Pericardium fibroblast (primary cell): Measurements from ENCODE around the gene CLEC12A. TPM values are rescaled to one million over a fixed set of nuclear protein-coding genes. Genes with fewer than 3 reads are reported as not detected.

Experiments used
- total RNA-seq: library from RNA; depleted of rRNA; stranded (reverse); fragments of >200 nt; gene quantifications from 2 replicates; pipeline ENCODE4 v1.2.3, GENCODE V29; 2015

Gene CLEC12A
- not detected in 2 replicates for total RNA-seq

DNA sequence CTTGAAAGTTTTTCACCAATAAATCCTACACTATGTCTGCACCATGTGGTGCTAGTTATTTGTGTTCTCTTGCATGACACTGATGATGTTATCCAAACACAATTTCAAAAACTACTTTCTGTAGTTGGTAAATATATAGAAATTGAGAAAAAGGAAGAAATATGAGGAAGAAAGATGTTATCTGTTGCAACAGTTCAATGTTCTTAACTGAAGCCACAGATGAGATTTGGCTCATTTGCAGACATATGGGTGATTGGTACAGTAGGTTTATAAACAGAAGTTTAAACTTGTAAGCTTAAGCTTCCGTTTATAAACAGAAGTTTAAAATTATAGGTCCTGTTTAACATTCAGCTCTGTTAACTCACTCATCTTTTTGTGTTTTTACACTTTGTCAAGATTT, at the start of gene CLEC12A:
Gene CLEC12A, plus strand, starts transcription at position 229 of the 400 bp plus-strand sequence. CDS start 188 bp downstream, outside the sequence.

DNA sequence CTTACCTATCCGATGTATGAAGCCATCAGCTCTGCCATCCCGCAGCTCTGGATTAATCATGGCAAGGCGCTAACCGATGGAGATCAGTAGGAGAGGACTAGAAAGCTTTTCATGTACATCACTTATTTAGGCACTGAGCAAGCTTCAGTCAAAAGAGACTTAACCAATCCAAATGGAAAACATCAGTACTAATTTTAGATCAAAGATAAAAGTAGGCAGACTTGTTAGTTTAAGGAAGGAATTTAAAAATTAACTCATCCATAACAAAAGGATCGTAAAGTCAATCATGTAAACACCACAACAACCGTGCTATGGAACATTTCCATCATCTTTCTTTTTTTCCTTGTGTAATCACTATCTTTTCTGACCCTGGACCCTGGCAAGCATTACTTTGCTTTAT, 38.9 kb upstream of the CLEC12A start, which contains the start of gene CLEC2A:
Gene CLEC2A, minus strand, starts transcription at position 101 of the 400 bp plus-strand sequence. Its CDS starts 41 bp downstream, at position 60.

DNA sequence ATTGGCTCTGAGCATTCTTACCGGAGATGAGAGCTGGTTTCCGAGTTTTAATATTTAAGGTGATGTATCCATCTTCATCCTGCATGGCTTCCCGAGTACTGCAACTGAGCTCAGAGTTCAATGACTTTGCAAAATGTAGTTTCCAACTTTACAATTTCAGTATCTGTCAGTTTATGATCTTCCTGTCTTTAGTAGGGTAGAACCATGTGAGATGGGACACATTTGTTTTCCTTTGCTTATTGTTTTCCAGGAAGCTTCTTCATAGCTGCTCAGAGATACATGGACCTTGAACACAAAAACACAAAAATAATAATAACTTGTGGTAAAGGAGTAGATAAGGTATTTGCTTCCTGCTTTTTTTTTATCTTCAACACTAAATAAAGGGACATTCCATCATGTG, 27.8 kb downstream of the CLEC12A start, which contains the start of gene CLEC1B:
Gene CLEC1B, minus strand, starts transcription at position 106 of the 400 bp plus-strand sequence. Its CDS starts 21 bp downstream, at position 85.

DNA sequence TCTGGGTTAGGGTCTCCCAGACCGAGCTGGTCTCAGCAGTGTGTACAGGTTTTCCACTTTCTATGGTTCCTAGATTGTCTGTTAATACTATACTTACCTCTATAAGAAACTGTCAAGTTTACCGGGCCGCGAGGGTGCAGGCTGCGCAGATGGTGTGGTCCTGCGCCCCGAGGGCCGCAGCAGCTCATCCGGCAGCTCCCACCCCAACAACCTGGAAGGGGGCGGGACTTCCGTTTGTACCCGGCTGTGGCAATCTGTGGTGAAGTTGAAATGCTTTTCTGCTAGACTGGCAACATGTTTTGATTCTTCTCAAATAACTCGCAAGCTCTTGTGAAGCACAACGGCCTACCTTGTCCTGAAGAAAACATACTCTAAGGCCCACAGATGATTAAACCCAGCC, 59.2 kb downstream of the CLEC12A start, which contains the start of gene CLEC9A:
Gene CLEC9A, plus strand, starts transcription at position 237 of the 400 bp plus-strand sequence. CDS start 22,006 bp downstream, outside the sequence.

Other genes starting within 250 kb of the CLEC12A start
- not detected in 2 replicates for gene CLECL1, start 238.3 kb upstream of the CLEC12A start, total RNA-seq
- gene CD69, start 210.5 kb upstream of the CLEC12A start, total RNA-seq: not detected in 2 replicates
- gene KLRF1, start 143.9 kb upstream of the CLEC12A start, total RNA-seq: 3.0 TPM in 1 of 2 replicates, not detected in the other
- gene CLEC2B, start 102.1 kb upstream of the CLEC12A start, total RNA-seq: 4.0 and 11.4 TPM in 2 replicates
- not detected in 2 replicates for gene KLRF2, start 89.9 kb upstream of the CLEC12A start, total RNA-seq
- not detected in 2 replicates for gene CLEC2A, start 39.0 kb upstream of the CLEC12A start, total RNA-seq
- not detected in 2 replicates for gene CLEC1B, start 27.7 kb downstream of the CLEC12A start, total RNA-seq
- gene CLEC12B, start 39.2 kb downstream of the CLEC12A start, total RNA-seq: not detected in 2 replicates
- not detected in 2 replicates for gene CLEC9A, start 59.3 kb downstream of the CLEC12A start, total RNA-seq
- 0.09 and 0.23 TPM in 2 replicates for gene CLEC1A, start 127.6 kb downstream of the CLEC12A start, total RNA-seq
- gene CLEC7A, start 158.8 kb downstream of the CLEC12A start, total RNA-seq: not detected in 2 replicates
- gene OLR1, start 200.7 kb downstream of the CLEC12A start, total RNA-seq: 3.2 and 5.1 TPM in 2 replicates
- gene TMEM52B, start 207.6 kb downstream of the CLEC12A start, total RNA-seq: 0.17 and 0.82 TPM in 2 replicates
- gene GABARAPL1, start 241.5 kb downstream of the CLEC12A start, total RNA-seq: 45.0 and 48.0 TPM in 2 replicates